Measurements from ENCODE around the gene ANOS1. TPM values are rescaled to one million over a fixed set of nuclear protein-coding genes. Genes with fewer than 3 reads are reported as not detected.

The ANOS1 gene
- total and polyA plus RNA-seq, 4 donors, result 6.0 to 44.2 (median 22.2) TPM

GRCh38 chrX:8721536-8721935, 10.4 kb downstream of the ANOS1 start:
- Histone ChIP-seq H3K36me3 (ENCODE audit: control insufficient read depth in 4 of 4, insufficient read depth in 4 of 4, low read length in 4 of 4) (no peaks in the 10 kb centered on the region), H3K9ac (ENCODE audit: insufficient read depth in 1 of 2, low read length in 2 of 2) (no peak overlapping the region), H3K27me3 (ENCODE audit: control insufficient read depth in 3 of 3, insufficient read depth in 3 of 3, low read length in 2 of 3) (peaks cover 0 to 20% (median 12%) of the 10 kb centered on the region in 3 donors), H3K27ac (ENCODE audit: low read depth in 1 of 2, low read length in 1 of 2) (no peak overlapping the region), H3K4me1 (ENCODE audit: control insufficient read depth in 5 of 5, insufficient read depth in 5 of 5, low read length in 5 of 5) (peaks cover 0 to 2% (median 0%) of the 10 kb centered on the region in 5 donors), H3K4me3 (no peak overlapping the region), H3K9me3 (ENCODE audit: control insufficient read depth in 4 of 4, insufficient read depth in 3 of 4, low read length in 3 of 4) (peaks cover 0 to 6% (median 0%) of the 10 kb centered on the region in 4 donors)
- WGBS, 2 donors, result 71 to 93% methylated on average over 2 of the region's 2 CpGs
- DNase-seq, result peak in 1 of 3 donors; percentile 25
- ATAC-seq (ENCODE audit: insufficient read depth, low FRiP score), result no peak
- no peak for TF ChIP-seq CTCF (IDR thresholded peaks at IDR 0.05; ENCODE audit: control extremely low read depth, extremely low read depth)

GRCh38 chrX:8720136-8720535, 11.8 kb downstream of the ANOS1 start:
- peaks cover 0 to 16% (median 14%) of the 10 kb centered on the region in 3 donors for H3K27me3 ChIP-seq (ENCODE audit: control insufficient read depth in 3 of 3, insufficient read depth in 3 of 3, low read length in 2 of 3)
- 84 to 92% methylated on average over 6 of the region's 6 CpGs for WGBS, 2 donors
- H3K27ac ChIP-seq (ENCODE audit: low read depth in 1 of 2, low read length in 1 of 2), result no peak overlapping the region
- H3K4me3 ChIP-seq, result no peak overlapping the region
- peaks cover 0 to 2% (median 0%) of the 10 kb centered on the region in 5 donors for H3K4me1 ChIP-seq (ENCODE audit: control insufficient read depth in 5 of 5, insufficient read depth in 5 of 5, low read length in 5 of 5)
- H3K36me3 ChIP-seq (ENCODE audit: control insufficient read depth in 4 of 4, insufficient read depth in 4 of 4, low read length in 4 of 4), result no peaks in the 10 kb centered on the region
- no peak overlapping the region for H3K9ac ChIP-seq (ENCODE audit: insufficient read depth in 1 of 2, low read length in 2 of 2)
- ATAC-seq (ENCODE audit: insufficient read depth, low FRiP score) (no peak), DNase-seq (no peak)
- TF ChIP-seq CTCF (IDR thresholded peaks at IDR 0.05; ENCODE audit: control extremely low read depth, extremely low read depth), result no peak
- peaks cover 0 to 8% (median 0%) of the 10 kb centered on the region in 4 donors for H3K9me3 ChIP-seq (ENCODE audit: control insufficient read depth in 4 of 4, insufficient read depth in 3 of 4, low read length in 3 of 4)

GRCh38 chrX:8717354-8717753, 14.6 kb downstream of the ANOS1 start:
- 89 to 92% methylated on average over 2 of the region's 2 CpGs for WGBS, 2 donors
- no peak overlapping the region for H3K4me3 ChIP-seq
- no peaks in the 10 kb centered on the region for H3K4me1 ChIP-seq (ENCODE audit: control insufficient read depth in 5 of 5, insufficient read depth in 5 of 5, low read length in 5 of 5)
- no peak overlapping the region for H3K9ac ChIP-seq (ENCODE audit: insufficient read depth in 1 of 2, low read length in 2 of 2)
- peaks cover 0 to 5% (median 0%) of the 10 kb centered on the region in 4 donors for H3K9me3 ChIP-seq (ENCODE audit: control insufficient read depth in 4 of 4, insufficient read depth in 3 of 4, low read length in 3 of 4)
- H3K36me3 ChIP-seq (ENCODE audit: control insufficient read depth in 4 of 4, insufficient read depth in 4 of 4, low read length in 4 of 4), result no peaks in the 10 kb centered on the region
- H3K27ac ChIP-seq (ENCODE audit: low read depth in 1 of 2, low read length in 1 of 2), result no peak overlapping the region
- no peak for ATAC-seq (ENCODE audit: insufficient read depth, low FRiP score)
- peaks cover 0 to 14% (median 4%) of the 10 kb centered on the region in 3 donors for H3K27me3 ChIP-seq (ENCODE audit: control insufficient read depth in 3 of 3, insufficient read depth in 3 of 3, low read length in 2 of 3)
- no peak for DNase-seq
- TF ChIP-seq CTCF (IDR thresholded peaks at IDR 0.05; ENCODE audit: control extremely low read depth, extremely low read depth), result no peak

- 51 to 67% methylated on average over 3 of the region's 3 CpGs for WGBS, 2 donors
- no peak for TF ChIP-seq CTCF (IDR thresholded peaks at IDR 0.05; ENCODE audit: control extremely low read depth, extremely low read depth)
- H3K4me1 ChIP-seq (ENCODE audit: control insufficient read depth in 5 of 5, insufficient read depth in 5 of 5, low read length in 5 of 5), result no peaks in the 10 kb centered on the region
- peak in 1 of 3 donors; percentile 19 for DNase-seq
- no peak overlapping the region for H3K4me3 ChIP-seq
- peaks cover 0 to 3% (median 0%) of the 10 kb centered on the region in 4 donors for H3K9me3 ChIP-seq (ENCODE audit: control insufficient read depth in 4 of 4, insufficient read depth in 3 of 4, low read length in 3 of 4)
- H3K27ac ChIP-seq (ENCODE audit: low read depth in 1 of 2, low read length in 1 of 2), result no peak overlapping the region
- peaks cover 0 to 15% (median 0%) of the 10 kb centered on the region in 3 donors for H3K27me3 ChIP-seq (ENCODE audit: control insufficient read depth in 3 of 3, insufficient read depth in 3 of 3, low read length in 2 of 3)
- no peak overlapping the region for H3K9ac ChIP-seq (ENCODE audit: insufficient read depth in 1 of 2, low read length in 2 of 2)
- H3K36me3 ChIP-seq (ENCODE audit: control insufficient read depth in 4 of 4, insufficient read depth in 4 of 4, low read length in 4 of 4), result no peaks in the 10 kb centered on the region
- ATAC-seq (ENCODE audit: insufficient read depth, low FRiP score), result no peak
Measured at GRCh38 chrX:8714164-8714563, 17.8 kb downstream of the ANOS1 start.

Measured in lung (tissue), 12 donors.